K562 (cell line): ENCODE results near the gene COPS9. TPM values are rescaled to one million over a fixed set of nuclear protein-coding genes. Genes with fewer than 3 reads are reported as not detected.
A peak's percentile ranks its signal among the peaks of the same experiment; 100 is the strongest.

Experiments
- ARID2 ChIP-seq: fragments of 450-650 bp; IDR thresholded peaks from 2 replicates; pipeline ENCODE4 v1.6.1; 2017; ENCODE audit warnings: antibody characterized with exemption, mild to moderate bottlenecking
- BMI1 ChIP-seq: fragments of 150-350 bp; IDR thresholded peaks from 2 replicates; pipeline ENCODE4 v1.6.1; 2014; ENCODE audit warnings: low read length
- FOXJ3 ChIP-seq: sonication (generic); formaldehyde crosslinking; IDR thresholded peaks from 2 replicates; pipeline ENCODE4 v1.4.0; 2020; ENCODE audit warnings: mild to moderate bottlenecking, missing genetic modification reagents
- GABPA ChIP-seq: fragments of 200-800 bp; sonication (Bioruptor generic); conservative IDR thresholded peaks from 2 replicates; pipeline ENCODE4 v1.6.1; 2016; ENCODE audit warnings: low read depth, missing genetic modification characterization, missing compliant biosample characterization
- HDGF ChIP-seq: fragments of 450-650 bp; IDR thresholded peaks from 2 replicates; pipeline ENCODE4 v1.6.1; 2016
- HOXB6 ChIP-seq: fragments of 250-450 bp; sonication (Bioruptor Pico); IDR thresholded peaks from 2 replicates; pipeline ENCODE4 v1.5.1; 2022; ENCODE audit warnings: mild to moderate bottlenecking, borderline replicate concordance
- JUNB ChIP-seq: fragments of 450-650 bp; formaldehyde crosslinking; conservative IDR thresholded peaks from 2 replicates; pipeline ENCODE4 v1.4.0; 2020; ENCODE audit warnings: mild to moderate bottlenecking
- KHSRP ChIP-seq: fragments of 450-650 bp; IDR thresholded peaks from 2 replicates; pipeline ENCODE4 v1.6.1; 2017
- MAFK ChIP-seq: IDR thresholded peaks from 2 replicates; pipeline ENCODE4 v1.6.1; 2011; ENCODE audit warnings: low read length, improper control_type of control experiment
- NFE2L1 ChIP-seq: fragments of 450-650 bp; IDR thresholded peaks from 2 replicates; pipeline ENCODE4 v1.6.1; 2016; ENCODE audit warnings: missing genetic modification characterization, low read depth, mild to moderate bottlenecking, missing compliant biosample characterization, moderate library complexity, borderline replicate concordance
- OTX1 ChIP-seq: fragments of 450-650 bp; formaldehyde crosslinking; IDR thresholded peaks from 2 replicates; pipeline ENCODE4 v1.4.0; 2022; ENCODE audit warnings: mild to moderate bottlenecking
- RBM14 ChIP-seq: fragments of 200-400 bp; formaldehyde crosslinking; IDR thresholded peaks from 2 replicates; pipeline ENCODE4 v1.6.1; 2018; ENCODE audit warnings: low read depth, mild to moderate bottlenecking, low read length, moderate library complexity, borderline replicate concordance; ENCODE audit not compliant: insufficient read depth
- RUNX1 ChIP-seq: sonication (generic); IDR thresholded peaks from 2 replicates; pipeline ENCODE4 v1.6.1; 2016; ENCODE audit warnings: antibody characterized with exemption, low read depth
- SMAD4 ChIP-seq: fragments of 250-450 bp; sonication (Bioruptor Pico); conservative IDR thresholded peaks from 2 replicates; pipeline ENCODE4 v1.8.0; 2021; ENCODE audit warnings: inconsistent platforms, mild to moderate bottlenecking, moderate library complexity
- SP2 ChIP-seq: IDR thresholded peaks from 2 replicates; pipeline ENCODE4 v1.6.1; 2011; ENCODE audit warnings: mild to moderate bottlenecking, low read depth, low read length, moderate library complexity; ENCODE audit not compliant: poor library complexity, severe bottlenecking; ENCODE audit errors: extremely low read depth
- U2AF1 ChIP-seq: fragments of 200-400 bp; formaldehyde crosslinking; optimal IDR thresholded peaks from 2 replicates; pipeline ENCODE3; 2017; ENCODE audit warnings: mild to moderate bottlenecking, low read depth, low read length, moderate library complexity
- USF2 ChIP-seq: sonication (generic); formaldehyde crosslinking; IDR thresholded peaks from 2 replicates; pipeline ENCODE4 v1.5.0; 2020; ENCODE audit warnings: missing genetic modification reagents
- ZBTB49 ChIP-seq: sonication (generic); formaldehyde crosslinking; IDR thresholded peaks from 2 replicates; pipeline ENCODE4 v1.8.0; 2022; ENCODE audit warnings: missing genetic modification reagents, mild to moderate bottlenecking, borderline replicate concordance
- ZFP30 ChIP-seq: fragments of 250-450 bp; sonication (Bioruptor Pico); IDR thresholded peaks from 2 replicates; pipeline ENCODE4 v1.8.0; 2022; ENCODE audit warnings: moderate library complexity, mild to moderate bottlenecking, inconsistent platforms, borderline replicate concordance
- ZNF253 ChIP-seq: fragments of 250-450 bp; sonication (Bioruptor Pico); conservative IDR thresholded peaks from 2 replicates; pipeline ENCODE4 v1.6.1; 2021; ENCODE audit warnings: mild to moderate bottlenecking
- ZNF696 ChIP-seq: fragments of 250-450 bp; sonication (Bioruptor Pico); conservative IDR thresholded peaks from 2 replicates; pipeline ENCODE4 v1.4.0; 2020; ENCODE audit warnings: mild to moderate bottlenecking, moderate library complexity
- polyA plus RNA-seq, 8 experiments: library from polyadenylated mRNA; depleted of rRNA in 4 of 8; stranded (reverse) in 5 of 8; unstranded in 3 of 8; fragments of >200 nt; fragmentation: Nextera tagmentation in 2 of 8; fragmentation: Illumina TruSeq in 1 of 8; extraction: Ambion mirVana in 2 of 8; extraction: Trizol in 1 of 8; gene quantifications; 2 replicates each; pipeline versions ENCODE4 v1.2.1 to v1.2.3, GENCODE V29; 2011 to 2014; ENCODE audit warnings: inconsistent platforms in 1 of 8, missing spikeins in 1 of 8
- total RNA-seq, 7 experiments: library from RNA; depleted of rRNA in 6 of 7; stranded (reverse); fragments of >200 nt in 6 of 7; fragmentation: Illumina TruSeq in 2 of 7; extraction: Trizol in 2 of 7; gene quantifications; 2 replicates each; pipeline versions ENCODE4 v1.2.1 to v1.2.3, GENCODE V29; 2011 to 2021; ENCODE audit warnings: low replicate concordance in 1 of 7
- TF ChIP-seq, protein P1 (sequence below): fragments of 250-450 bp; sonication (Bioruptor Pico); IDR thresholded peaks from 2 replicates; pipeline ENCODE4 v1.4.0; 2020; ENCODE audit warnings: mild to moderate bottlenecking, moderate library complexity
- TF ChIP-seq, protein P2 (sequence below), 2 experiments: fragments of 200-800 bp in 1 of 2; sonication (Bioruptor generic) in 1 of 2; sonication (generic) in 1 of 2; formaldehyde crosslinking in 1 of 2; IDR thresholded peaks in 1 of 2; conservative IDR thresholded peaks in 1 of 2; 2 replicates each; pipeline versions ENCODE4 v1.5.0 to v1.6.1; 2016 to 2020; ENCODE audit warnings: missing compliant biosample characterization in 1 of 2, missing genetic modification characterization in 1 of 2, missing genetic modification reagents in 1 of 2

Gene COPS9
- total and polyA plus RNA-seq, 9 of the 15 experiments (the other 6 are each of a cell fraction or from before 2014, with no cell fraction given) = 55.0 to 281 (median 99.9) TPM

DNA sequence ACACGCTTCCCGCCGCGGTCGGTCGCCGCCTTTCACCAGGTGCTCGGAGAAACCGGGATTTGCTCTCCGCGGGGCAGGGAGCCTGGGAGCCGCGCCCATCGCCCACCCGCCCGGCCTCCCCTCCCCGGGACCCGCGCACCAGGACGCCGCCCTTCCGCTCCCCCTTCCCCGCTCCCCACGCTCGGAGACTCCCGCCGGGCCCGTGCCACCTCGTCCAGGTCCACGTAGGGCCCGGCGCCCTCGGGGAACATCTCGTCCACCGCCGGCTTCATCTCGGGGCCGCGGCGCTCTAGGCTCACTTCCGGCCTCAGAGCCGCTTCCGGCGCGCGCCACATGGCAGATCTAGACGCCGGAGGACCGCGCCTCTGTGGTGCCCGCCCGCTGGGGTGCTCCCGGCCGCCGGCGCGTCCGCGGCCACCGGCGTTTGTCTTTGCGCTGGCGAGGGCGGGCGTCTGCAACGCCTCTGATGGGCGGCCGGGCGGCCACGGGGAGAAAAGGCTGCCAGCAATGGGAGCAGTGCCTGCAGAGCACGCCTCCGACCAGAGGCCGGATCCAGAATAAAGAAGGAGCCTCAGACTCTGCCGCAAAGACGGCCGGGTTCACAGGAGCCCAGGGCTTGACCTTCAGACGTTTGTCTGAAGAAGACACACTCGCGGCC lies at the start of gene COPS9 (continued):
- TF ChIP-seq BMI1 = no peak
- no peak for TF ChIP-seq USF2
- no peak for TF ChIP-seq FOXJ3 (CRISPR knock-in tag)
- TF ChIP-seq SP2 = peak; percentile 97
- TF ChIP-seq SMAD4 (CRISPR knock-in tag) = no peak
- no peak for TF ChIP-seq HOXB6
- TF ChIP-seq, protein P1, sequence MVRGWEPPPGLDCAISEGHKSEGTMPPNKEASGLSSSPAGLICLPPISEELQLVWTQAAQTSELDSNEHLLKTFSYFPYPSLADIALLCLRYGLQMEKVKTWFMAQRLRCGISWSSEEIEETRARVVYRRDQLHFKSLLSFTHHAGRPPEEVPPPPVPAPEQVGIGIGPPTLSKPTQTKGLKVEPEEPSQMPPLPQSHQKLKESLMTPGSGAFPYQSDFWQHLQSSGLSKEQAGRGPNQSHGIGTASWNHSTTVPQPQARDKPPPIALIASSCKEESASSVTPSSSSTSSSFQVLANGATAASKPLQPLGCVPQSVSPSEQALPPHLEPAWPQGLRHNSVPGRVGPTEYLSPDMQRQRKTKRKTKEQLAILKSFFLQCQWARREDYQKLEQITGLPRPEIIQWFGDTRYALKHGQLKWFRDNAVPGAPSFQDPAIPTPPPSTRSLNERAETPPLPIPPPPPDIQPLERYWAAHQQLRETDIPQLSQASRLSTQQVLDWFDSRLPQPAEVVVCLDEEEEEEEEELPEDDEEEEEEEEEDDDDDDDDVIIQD (CRISPR knock-in tag) = no peak
- no peak for TF ChIP-seq ZFP30
- TF ChIP-seq RBM14 = no peak
- TF ChIP-seq MAFK = no peak
- TF ChIP-seq KHSRP = no peak
- TF ChIP-seq RUNX1 = no peak
- no peak for TF ChIP-seq ARID2
- TF ChIP-seq, protein P2, sequence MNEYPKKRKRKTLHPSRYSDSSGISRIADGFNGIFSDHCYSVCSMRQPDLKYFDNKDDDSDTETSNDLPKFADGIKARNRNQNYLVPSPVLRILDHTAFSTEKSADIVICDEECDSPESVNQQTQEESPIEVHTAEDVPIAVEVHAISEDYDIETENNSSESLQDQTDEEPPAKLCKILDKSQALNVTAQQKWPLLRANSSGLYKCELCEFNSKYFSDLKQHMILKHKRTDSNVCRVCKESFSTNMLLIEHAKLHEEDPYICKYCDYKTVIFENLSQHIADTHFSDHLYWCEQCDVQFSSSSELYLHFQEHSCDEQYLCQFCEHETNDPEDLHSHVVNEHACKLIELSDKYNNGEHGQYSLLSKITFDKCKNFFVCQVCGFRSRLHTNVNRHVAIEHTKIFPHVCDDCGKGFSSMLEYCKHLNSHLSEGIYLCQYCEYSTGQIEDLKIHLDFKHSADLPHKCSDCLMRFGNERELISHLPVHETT (CRISPR knock-in tag; conservative IDR thresholded peaks at IDR 0.05 in 1 of 2, IDR thresholded peaks at IDR 0.05 in 1 of 2) = 0 out of 4 replicates have a peak, but pooled peaks of 1 of the 2 experiments have one; percentile 29
- TF ChIP-seq U2AF1 = peak; percentile 56
- TF ChIP-seq ZNF253 (CRISPR knock-in tag) = no peak
- no peak for TF ChIP-seq NFE2L1 (tag)
- TF ChIP-seq ZBTB49 = no peak
- no peak for TF ChIP-seq ZNF696 (CRISPR knock-in tag)
- TF ChIP-seq GABPA (tag) = peak; percentile 97
- no peak for TF ChIP-seq JUNB
- TF ChIP-seq HDGF = no peak
- TF ChIP-seq OTX1 = no peak
